Cardiac fibroblast (primary cell): ENCODE data around the gene CFAP299.

Source experiments
- DNase-seq, 2 donors: peaks; one replicate each; pipeline versions ENCODE4 v3.0.0 to v3.0.0-alpha.2; 2010; ENCODE audit warnings: low read depth in 2 of 2
- H3K4me3 ChIP-seq, 2 donors: replicated peaks in 1 of 2; 1 replicate in 1 of 2; 2 replicates in 1 of 2; pipeline ENCODE4 v1.5.1; 2011; ENCODE audit warnings: low read depth in 2 of 2, low read length in 2 of 2, mild to moderate bottlenecking in 2 of 2, moderate library complexity in 1 of 2
- CTCF ChIP-seq: IDR thresholded peaks from one replicate; pipeline ENCODE4 v1.5.1; 2011; ENCODE audit warnings: low read depth, mild to moderate bottlenecking, low read length, inconsistent platforms

Gene CFAP299

DNA sequence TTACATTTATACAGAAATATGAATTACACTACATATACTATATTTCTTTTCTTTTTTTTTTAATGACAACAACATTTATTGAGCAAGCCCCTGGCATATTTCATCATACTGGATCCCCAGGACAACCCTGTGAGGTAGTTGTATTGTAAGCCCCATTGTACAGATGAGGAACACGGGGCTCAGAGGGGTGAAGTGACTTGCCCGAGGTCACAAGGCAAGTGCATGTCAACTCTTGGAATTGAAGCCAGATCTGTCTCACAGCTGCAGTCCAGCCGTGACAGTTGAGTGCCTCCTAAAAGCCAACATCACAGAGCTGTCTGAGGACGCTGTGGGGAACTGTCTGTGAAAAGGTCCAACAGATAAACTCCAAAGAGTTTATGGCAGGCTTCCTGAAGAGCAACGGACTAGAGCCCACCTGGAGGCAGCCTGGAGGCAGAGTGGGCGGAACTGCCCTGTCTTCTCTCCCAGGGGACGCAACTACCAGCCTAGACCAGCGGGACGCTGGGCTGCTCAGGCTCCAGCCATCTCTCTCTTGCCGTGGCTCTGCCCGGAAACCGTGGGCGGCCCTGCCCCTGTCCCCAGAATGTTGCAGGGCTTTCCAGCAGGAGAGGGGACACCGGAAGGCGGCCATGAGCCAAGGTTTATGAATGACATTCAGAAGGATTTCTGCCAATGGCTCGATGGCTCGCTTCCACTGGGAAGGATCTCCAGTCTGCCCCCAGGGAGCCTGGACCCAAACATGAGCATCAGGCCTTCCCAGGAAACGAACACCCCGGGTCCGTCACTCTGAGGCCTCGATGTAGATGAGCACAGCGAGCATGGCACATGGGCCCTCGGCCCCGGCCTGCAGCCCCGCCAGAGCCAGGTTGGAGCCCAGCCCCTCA, 50.1 kb downstream of the CFAP299 start:
- DNase-seq: no peak

GRCh38 chr4:80386281-80386886, 50.9 kb downstream of the CFAP299 start:
- TF ChIP-seq CTCF: no peak
- no peak overlapping the region for H3K4me3 ChIP-seq
- no peak for DNase-seq

More for the DNA sequence above, 50.1 kb downstream of the CFAP299 start:
- no peak overlapping the region for H3K4me3 ChIP-seq
- no peak for TF ChIP-seq CTCF

GRCh38 chr4:80387390-80388283, 52.1 kb downstream of the CFAP299 start:
- no peak for TF ChIP-seq CTCF
- no peak overlapping the region for H3K4me3 ChIP-seq

DNA sequence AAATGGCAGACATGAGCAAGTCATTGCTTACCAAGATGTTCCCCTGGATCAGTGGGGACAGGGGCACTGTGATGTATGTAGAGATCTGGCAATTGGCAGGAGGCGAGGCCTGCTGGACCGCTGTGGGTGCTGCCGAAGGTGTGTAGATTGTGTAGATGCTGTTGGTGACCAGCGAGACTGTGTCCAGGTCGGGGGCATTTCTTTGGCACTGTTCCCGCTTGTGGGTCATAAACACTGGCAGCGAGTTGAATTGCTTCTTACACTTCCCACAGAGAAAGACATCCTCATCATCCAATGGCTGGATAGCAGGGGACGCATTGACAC, 52.7 kb downstream of the CFAP299 start:
- TF ChIP-seq CTCF: no peak
- no peak overlapping the region for H3K4me3 ChIP-seq
- DNase-seq: no peak

More at GRCh38 chr4:80387390-80388283, 52.1 kb downstream of the CFAP299 start:
- DNase-seq: no peak

- no peak for TF ChIP-seq CTCF
- DNase-seq: no peak
- no peak overlapping the region for H3K4me3 ChIP-seq
Observed at GRCh38 chr4:80390178-80390577, 54.6 kb downstream of the CFAP299 start.

DNA sequence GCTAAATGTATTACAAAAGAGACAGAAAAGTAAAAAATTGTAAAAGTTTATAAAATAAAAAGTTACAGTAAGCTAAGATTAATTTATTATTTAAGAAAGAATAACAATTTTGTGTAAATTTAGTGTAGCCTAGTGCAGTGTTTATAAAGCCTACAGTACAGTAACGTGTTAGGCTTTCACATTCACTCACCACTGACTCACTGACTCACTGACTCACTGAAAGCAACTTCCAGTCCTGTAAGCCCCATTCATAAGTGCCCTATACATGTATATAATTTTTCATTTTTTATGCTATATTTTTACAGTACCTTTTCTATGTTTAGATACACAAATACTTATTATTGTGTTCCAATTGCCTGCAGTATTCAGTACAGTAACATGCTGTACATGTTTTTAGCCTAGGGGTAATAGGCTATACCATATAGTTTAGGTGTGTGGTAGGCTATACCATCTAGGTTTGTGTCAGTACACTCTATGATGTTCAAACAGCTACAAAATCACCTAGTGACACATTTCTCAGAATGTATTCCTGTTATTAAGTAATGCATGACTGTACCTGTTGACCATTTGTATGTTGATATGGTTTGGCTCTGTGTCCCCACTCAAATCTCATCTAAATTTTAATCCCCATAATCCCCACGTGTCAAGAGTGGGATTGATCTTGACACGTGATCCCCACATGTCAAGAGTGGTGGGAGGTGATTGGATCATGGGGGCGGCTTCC, 57.9 kb downstream of the CFAP299 start:
- DNase-seq: peak; percentile 16 to 77
- no peak overlapping the region for H3K4me3 ChIP-seq
- no peak for TF ChIP-seq CTCF
